Femur (tissue), 1 donor: ENCODE results near the gene THSD7B.

Experiments used
- DNase-seq: peaks from one replicate; pipeline ENCODE4 v3.0.0-alpha.2; 2017

The THSD7B gene

DNA sequence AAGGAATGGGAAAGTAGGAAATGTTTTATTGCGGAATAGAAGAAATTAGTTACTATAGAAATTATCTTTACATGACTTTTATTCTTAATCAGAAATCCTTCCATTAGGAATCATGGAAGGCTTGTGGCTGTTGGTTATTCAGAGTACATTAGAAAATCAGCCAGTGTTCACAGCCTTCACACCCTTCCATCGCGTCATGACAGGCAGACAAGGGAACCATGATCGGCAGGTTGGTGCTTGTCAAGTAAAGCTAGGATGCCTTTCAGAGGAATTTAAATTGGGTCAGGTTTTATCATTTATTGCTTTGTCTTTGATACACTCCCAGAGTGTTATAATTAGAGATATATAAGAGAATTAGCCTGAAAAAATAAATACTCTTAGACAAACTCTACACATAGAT is 400.6 kb downstream of the THSD7B start:
- no peak for DNase-seq

DNA sequence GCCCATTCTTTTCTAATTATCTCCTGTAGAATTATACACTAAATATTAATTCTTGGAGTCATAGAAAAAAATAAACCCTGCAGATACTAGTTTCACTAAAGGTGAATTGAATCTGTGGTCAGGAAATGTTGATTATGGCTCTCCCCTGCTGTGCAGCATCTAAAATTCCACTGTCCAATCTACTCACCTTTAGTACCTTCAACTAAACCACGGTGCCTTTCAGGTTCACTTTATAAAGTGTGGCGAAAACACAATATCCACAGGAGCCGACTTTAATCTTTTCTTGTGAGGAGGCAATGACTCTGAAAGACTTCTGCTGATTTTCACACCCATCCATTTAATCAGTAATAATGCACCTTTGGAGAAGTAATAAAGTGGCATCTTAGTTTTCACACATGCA is 402.3 kb downstream of the THSD7B start:
- no peak for DNase-seq

DNA sequence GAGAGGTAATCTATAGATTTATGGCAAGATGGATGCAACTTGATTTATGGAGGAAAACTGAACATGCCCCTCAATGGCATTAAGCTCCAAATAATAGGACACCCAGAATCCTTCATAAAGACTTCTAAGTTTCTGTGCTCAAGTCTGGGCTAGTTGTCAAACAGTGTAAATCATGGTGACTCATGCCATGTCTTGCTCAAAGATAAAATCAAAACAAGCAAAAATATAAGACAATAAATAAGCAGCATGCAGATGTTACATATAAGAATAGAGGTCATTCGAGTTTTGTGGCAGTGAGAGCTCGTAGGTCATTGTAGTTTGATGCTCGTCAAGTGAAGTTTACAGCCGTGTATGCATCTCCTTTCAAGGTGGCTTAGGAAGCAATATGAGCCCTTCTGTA is 403.2 kb downstream of the THSD7B start:
- DNase-seq, result no peak

DNA sequence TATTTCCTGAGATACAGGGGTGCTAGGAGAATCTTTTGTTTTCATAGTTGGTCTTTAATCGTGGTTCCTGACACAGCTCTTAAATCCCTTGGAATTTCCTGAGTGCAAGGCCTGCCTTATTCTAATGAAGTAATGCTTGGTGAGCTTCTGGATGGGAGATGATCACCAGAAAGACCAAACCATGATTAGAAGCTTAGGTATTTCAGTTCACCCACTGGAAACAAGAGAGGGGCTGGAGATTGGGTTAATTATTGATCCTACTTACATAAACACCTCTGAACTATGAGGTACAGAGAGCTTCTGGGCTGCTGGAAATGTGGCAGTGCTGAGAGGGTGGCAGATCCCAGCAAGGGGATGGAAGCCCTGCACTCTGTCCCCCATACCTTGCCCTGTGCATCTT is 406.8 kb downstream of the THSD7B start:
- DNase-seq, result no peak

DNA sequence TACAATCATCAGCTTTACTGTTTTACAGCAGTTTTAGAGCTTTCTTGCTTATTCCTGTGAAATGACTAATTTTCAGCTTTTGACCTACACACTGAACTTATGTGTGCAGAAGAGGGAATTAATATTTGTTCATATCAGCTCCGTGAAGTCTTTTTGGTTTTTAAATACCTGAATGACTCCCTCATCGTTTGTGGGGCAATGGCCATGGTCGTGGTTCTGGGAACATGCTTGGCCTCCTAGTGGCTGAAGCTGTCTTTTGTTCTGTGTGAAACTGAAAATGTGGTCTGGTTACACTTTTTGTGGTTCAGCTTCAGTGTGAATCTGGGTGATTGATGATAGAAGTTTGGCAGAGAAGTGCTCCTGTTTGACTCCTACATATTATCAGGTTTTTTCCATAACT is 408.1 kb downstream of the THSD7B start:
- DNase-seq, result no peak

DNA sequence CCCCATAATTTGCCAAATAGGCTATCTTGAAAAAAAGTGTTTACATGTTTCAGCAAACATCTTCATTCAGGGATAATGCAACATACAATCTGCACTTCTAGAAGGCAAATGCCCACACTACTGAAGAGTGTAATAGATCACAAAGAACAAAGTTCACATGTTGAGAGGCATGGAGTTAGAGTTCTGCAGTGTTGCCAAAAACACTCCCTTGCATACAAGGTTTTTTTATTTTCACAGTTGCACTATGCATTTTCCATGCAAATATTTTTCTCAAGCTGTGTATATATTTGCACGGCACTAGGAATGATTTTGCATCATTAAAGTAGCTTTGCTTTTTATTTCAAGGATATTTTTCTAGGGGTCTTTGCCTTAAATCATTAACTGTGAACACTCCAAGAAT is 409.9 kb downstream of the THSD7B start:
- no peak for DNase-seq

DNA sequence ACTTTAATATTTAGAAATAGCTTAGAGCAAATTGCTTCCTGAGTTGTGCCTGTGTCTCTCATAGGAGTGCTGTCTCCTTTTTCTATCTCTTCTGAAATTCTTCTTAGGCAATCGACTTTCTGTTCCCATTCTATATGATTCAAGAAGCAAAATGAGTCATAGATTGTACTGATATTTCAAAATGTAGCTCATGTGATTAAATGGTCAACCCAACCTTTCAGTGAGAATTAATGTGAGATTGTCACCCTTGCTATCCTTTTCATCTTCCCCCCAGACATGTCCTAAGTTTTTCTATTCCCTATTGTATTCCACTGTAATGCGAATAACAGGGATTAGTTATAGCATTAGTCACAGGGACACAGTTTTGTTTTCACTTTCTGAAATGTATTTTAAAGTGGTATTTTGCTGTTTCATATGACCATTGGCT is 413.6 kb downstream of the THSD7B start:
- DNase-seq, result no peak

DNA sequence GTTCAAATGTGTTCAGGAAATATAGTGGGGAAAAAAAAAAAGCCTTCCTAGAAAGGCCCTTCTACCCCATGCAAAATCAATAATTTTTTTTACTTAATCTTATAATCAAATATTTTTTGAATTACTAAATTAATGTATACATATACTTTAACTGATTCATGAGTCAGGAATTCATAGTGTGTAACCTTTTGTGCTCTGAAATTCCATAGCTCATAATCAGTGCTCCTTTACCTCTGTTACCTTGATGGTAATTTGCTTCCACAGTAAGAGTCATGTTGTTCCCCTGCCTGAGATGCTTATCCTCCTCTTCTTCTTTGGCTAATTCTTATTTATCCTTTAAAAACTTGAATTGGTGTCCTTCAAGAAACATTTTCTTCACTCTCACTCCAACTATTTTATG is 414.2 kb downstream of the THSD7B start:
- DNase-seq, result no peak

DNA sequence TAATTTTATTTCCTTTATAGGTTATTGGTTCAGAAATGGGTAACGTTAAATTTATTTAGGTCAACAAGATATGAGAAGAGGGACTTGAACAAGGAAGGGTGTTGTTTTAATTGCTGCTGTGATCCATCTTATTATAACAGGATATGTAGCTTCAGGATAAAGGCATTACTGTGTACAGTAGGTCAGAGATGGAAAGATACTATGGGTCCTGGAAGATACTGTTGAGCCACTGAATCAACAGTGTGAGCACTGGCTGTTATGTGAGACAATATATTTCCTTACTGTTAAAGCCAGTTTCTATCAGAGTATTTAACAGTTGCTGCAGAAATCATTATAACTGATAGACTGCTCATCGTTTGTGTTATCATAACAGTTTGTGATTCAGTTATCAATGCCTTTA is 414.7 kb downstream of the THSD7B start:
- DNase-seq, result no peak

DNA sequence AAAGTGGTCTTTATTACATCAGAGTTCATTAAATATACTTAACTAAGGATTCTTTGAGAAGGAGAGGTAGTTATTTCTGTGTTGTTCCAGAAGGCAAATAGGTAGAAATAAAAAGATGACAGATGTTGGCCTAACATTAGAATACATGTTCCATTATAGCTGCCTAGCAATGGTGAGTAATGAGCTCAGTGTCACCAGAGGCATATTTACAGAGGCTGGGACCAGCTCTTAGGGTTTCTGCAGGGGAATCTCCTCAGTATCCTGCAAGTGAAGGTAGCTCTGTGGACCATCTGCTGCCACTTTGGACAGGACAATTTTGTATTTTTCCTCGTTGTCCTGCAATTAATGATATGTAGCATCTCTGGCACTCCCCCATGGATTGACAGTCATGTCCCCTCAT is 416.0 kb downstream of the THSD7B start:
- no peak for DNase-seq

DNA sequence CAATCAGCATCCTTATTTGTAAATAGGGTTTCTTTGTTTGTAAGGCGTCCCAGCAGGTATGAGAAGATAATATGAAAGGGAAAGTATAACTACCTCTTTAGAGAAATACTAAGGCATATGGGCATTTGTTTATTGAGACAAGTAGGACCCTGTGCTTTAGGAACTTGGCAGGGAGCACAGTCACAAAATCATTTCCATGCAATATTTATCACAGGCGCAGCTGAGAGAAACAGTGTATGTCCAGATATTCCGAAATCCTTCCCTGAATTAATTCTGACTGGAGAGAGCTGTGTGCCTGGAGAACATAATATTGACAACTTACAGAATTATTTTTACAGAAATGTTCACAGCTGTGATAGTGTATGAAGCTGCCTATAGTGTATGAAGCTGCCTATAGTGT is 416.7 kb downstream of the THSD7B start:
- DNase-seq, result no peak

DNA sequence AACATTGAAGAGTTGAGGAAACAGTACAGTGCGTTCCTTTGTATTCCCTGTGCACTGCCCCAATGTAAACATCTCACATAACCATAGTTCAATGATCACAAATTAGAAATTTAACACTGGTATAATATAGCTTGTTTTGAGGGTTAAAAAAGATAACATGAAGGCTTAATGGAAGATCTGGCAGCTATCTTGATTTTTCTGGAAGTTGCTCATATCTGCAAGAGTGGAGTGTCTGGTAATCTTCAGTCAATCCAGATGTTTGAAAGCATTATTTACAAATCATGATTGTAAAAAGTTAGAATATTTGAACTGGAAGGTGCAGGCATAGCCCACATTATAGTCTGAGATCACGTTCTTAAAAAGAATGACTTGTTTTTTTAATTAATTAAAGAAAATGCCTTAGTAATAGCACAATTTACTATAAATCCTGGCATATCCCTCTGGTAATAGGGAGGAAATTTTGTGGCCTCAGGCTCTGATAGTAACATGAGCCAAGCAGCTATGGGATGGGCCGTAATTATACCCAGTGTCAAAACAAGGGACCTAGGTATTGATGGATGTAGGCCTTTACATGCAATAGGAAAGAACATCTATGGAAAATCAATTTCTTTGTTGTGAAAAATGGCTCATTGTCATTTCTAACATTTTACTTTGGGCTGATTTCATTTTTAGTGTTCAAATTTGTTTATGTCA is 418.0 kb downstream of the THSD7B start:
- DNase-seq, result no peak

DNA sequence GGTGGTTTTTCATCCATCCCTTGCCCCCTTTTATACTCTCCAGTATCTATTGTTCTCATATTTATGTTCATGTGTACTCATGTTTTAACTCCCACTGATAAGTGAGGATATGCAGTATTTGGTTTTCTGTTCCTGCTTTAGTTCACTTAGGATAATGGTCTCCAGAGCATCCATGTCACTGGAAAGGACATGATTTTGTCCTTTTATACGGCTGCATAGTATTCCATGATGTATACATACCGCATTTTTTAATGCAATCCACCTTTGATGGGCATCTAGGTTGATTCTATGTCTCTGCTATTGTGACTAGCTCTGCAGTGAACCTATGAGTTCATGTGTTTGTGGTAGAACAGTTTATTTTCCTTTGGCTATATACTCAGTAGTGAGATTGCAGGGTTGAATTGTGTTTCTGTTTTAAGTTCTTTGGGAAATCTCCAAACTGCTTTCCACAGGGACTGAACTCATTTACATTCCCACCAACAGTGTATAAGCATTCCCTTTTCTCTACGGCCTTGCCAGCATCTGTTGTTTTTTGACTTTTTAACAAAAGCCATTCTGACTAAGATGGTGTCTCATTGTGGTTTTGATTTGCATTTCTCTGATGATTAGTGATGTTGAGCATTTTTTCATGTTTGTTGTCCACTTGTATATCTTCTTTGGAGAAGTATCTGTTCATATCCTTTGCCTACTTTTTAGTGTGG is 420.2 kb downstream of the THSD7B start:
- no peak for DNase-seq

DNA sequence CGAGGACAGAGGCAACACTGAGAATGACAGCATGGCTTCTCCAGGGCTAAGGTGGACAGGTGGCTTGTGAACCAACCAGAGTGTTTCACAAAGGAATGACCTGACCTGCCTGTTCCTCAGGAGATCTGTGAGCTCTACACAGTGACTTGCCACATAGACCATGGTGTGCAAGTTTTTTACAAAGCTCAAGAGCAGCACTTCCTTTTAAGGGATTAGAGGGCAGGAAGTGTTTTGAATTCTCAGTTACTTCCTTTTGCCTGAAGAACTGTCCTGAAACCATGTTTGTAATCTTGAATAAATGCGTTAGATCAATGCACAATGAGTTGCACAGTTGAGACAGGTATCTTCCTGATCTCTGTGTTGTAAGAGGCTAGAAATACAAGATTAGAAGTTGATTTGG is 421.9 kb downstream of the THSD7B start:
- DNase-seq, result no peak

DNA sequence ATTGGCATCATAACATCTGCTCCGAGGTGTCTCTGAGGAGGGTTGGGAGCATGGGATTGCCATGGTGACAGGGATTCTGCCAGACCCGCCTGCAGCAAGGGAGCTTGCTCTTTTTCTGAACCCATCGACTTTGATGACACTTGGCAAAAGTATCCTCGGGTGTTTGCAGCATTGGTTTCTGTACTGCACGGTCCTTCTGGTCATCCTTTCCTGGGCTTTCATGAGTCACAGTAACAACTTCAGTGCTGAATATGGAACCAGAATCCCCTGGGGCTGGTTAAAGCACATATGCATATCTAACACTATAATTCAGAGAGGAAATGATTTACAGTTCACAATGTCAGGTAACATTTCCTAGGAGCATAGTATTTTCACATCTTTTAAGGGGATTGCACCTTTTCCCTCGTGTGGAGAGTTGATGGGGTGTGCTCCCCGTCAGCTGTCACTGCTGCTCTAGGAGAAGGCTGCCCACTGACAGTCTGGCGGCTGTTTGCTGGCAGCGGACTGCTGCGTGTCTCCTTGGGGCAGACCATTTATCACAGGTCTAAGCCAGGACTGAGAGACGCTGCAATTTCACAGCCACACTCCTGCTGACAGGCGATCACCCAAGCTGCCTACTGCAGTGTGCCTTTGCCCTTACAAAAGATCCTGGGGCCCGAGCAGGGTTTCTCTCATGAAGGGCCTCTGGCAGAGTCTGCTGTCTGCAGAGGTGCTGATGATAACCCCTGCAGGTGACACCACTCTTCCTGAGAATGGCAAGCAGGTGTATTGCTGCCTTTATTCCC is 425.3 kb downstream of the THSD7B start:
- no peak for DNase-seq

DNA sequence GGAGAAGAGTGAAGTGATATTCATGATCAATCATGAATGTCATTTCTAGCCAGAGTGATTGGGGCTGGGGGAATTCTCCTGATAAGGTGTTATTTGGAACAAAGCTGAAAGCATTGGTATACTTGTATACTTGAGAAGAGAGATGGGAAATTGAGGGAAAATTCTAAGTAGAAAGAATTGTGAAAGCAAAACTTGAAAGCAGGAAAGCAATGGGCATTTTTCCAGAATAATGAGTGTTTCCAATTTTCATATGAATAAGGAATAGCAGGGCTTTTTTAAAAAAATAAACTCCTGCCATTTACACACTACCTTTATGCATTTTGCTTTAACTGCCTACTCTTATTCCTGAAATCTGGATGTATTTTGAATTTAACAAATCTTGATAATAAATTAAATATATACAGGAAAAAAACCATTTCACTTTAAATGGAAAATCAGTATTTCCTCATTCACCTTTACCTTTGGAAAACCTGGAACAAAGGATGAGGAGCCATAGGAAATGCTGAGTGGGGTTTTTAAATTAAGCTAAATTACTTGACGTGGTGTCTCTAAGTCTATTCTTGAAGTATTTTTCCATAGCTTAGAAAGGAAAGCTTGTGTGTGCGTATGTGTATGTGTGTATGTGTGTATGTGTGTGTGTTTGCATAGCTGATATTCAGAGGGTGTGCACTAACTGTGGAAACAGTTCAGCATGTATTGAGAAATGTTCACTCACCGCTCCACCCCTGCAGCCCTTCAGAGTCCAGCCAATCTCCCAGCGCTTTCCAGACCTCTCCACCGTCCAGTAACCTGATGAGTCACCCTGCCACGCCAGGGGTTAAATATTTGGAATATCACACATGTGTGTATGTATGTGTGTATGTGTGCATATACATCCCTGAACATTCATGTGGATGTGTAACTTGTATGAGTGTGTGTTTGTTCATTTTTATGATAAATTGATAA is 427.3 kb downstream of the THSD7B start:
- DNase-seq, result no peak

DNA sequence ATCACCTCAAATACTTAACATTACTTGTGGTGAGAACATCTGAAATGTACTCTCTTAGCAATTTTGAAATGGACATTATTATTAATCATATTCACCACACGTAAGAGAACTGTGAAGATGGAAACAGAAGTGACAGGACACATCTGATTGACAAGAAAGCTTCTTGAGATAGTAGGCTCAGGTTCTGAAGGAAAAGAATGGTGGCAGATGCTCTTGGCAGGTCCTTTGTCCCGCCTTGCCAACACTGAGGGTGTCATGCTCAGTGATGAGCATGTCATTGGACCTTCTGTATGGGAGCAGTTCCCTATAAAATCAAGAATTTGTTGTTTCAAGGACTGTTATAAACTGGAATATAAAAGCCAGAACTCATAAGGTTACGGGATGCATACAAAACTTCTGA is 428.1 kb downstream of the THSD7B start:
- no peak for DNase-seq

DNA sequence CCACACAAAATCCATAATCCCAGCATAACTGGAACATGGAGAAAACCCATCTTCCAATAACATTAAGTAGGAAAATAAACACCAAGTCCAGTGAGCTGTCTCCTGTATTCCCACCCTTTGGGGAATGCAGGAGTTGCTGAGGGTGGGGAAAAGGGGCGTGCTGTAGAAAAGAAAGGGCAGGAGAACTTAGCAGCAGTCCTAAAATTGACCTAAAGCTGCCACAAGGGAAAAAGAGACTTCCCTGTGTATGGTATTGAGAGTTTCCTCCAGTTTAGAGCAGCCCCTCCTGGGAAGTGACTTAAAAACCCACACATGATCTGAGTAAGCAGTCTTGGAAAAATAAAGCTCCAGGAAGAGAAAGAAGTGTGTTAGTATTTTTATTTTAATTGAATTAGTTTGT is 428.8 kb downstream of the THSD7B start:
- no peak for DNase-seq

DNA sequence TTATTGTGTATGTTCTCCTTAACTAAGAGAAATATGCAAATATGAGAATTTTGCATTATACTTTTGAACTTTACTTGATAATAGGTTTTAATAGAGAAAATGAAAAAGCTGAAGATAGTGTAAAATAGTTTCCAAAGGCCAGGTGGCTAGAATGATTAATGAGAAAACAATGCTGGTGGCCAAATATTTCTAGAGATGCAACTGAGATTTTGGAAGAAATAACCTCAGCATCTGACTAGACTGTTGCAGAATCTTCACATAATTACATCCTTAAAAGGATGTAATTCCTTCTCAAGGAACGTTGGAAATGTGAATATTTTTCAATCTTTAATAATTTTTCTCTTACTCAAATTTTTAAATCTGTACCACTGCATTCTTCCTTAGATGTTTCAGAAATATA is 434.4 kb downstream of the THSD7B start:
- no peak for DNase-seq

DNA sequence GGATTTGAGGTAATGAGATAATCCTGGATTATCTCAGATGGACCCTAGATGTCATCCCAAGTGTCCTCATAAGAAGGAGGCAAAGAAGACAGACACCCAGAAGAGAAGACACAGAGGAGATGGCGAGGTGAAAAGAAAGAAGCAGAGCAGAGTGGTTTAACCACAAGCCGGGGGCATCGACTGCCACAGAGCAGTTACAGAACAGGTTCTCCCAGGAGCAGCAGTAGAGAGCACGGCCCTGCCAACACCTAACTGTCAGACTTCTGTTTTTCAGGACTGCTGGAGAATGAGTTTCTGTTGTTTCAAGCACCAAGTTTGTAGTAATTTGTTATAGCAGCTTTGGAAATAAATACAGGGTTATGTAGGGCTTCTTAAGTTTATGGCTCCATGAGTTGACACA is 437.0 kb downstream of the THSD7B start:
- DNase-seq, result no peak

DNA sequence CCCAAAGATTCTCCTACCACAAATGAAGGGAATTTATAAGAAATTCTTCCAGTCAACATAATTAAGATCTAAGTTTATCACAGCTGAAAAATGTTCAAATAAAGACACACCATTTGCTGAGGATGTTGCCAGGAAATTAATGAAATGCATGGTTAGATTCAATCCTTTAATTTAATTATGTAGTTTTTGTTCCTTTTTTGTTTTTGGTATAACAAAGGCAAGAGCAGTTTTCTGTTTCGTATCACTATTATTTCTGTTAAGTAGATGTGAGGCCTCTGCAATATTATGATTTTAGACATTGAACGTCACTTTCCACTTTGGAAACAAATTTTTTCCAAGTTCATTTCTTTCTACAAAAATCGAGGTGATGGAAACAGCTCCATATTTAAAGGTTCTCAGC is 440.0 kb downstream of the THSD7B start:
- no peak for DNase-seq

DNA sequence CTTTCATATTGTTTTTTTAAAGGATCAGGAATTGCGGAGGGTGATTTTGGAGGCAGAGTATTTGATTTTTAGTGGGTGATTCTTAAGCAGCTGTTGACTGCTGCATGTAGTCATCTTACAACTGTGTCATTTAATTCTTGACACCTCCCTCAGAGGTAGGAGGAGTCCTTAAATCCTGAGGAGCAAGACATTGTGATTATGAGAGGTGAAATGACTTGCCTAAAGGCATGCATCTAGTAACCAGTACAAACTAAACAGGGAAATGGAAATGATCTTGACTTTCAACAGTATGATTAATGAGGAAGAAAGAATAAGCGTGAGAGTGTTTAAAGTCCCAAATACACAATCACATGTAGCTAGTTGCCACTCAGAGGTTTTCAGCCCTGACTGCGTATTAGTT is 440.7 kb downstream of the THSD7B start:
- no peak for DNase-seq

DNA sequence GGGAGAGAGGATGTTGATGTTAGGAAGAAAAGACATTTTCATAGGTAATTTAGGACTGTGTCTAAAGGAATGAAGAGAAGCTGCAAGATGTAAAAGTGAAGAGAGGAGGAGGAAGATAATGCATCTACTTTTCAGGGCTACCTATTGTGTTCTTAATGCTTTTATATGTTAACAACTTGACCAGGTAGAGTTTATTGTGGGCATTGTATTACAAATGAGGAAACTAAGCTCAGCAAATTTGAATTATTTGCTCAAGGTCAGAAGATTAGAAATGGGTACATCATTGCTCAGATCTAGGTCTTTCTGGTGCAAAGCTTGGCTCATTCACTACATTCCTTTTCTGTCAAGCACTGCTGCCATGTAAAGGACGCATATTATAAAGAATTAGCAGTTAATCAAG is 441.7 kb downstream of the THSD7B start:
- DNase-seq, result no peak
